Loucy (cell line): ENCODE measurements around the gene TNP1.

ENCODE experiments used
- H2AFZ ChIP-seq: fragments of 200-600 bp; sonication (generic); 2 replicates; pipeline ENCODE4 v1.6.0; 2016; ENCODE audit warnings: antibody characterized with exemption, mild to moderate bottlenecking, low read length, moderate library complexity
- H3F3A ChIP-seq: fragments of 200-600 bp; 2 replicates; pipeline ENCODE4 v1.6.0; 2016; ENCODE audit warnings: antibody characterized with exemption, low read depth, mild to moderate bottlenecking
- H3K27me3 ChIP-seq: fragments of 200-600 bp; sonication (generic); 2 replicates; pipeline ENCODE4 v1.6.1; 2014; ENCODE audit warnings: low read length, mild to moderate bottlenecking; ENCODE audit not compliant: insufficient read depth, poor library complexity, severe bottlenecking
- H3K36me3 ChIP-seq: fragments of 200-600 bp; sonication (generic); 2 replicates; pipeline ENCODE4 v1.6.1; 2016; ENCODE audit warnings: low read length; ENCODE audit not compliant: insufficient read depth
- H3K4me1 ChIP-seq: fragments of 200-600 bp; sonication (generic); 2 replicates; pipeline ENCODE4 v1.5.1; 2014; ENCODE audit warnings: low read length, mild to moderate bottlenecking; ENCODE audit not compliant: insufficient read depth, poor library complexity, severe bottlenecking
- H3K4me2 ChIP-seq: fragments of 200-600 bp; sonication (generic); 2 replicates; pipeline ENCODE4 v1.6.0; 2014; ENCODE audit warnings: antibody characterized with exemption, low read length, low read depth, mild to moderate bottlenecking; ENCODE audit not compliant: poor library complexity, severe bottlenecking
- H3K4me3 ChIP-seq: fragments of 200-600 bp; sonication (generic); 2 replicates; pipeline ENCODE4 v1.5.1; 2014; ENCODE audit warnings: low read length, mild to moderate bottlenecking, mixed read lengths; ENCODE audit not compliant: poor library complexity, severe bottlenecking
- H3K79me2 ChIP-seq: fragments of 200-600 bp; sonication (generic); 2 replicates; pipeline ENCODE4 v1.6.1; 2014; ENCODE audit warnings: low read length; ENCODE audit not compliant: insufficient read depth
- H3K9ac ChIP-seq: fragments of 200-600 bp; sonication (generic); 2 replicates; pipeline ENCODE4 v1.6.0; 2014; ENCODE audit warnings: mild to moderate bottlenecking, low read depth, low read length, moderate library complexity; ENCODE audit not compliant: poor library complexity, severe bottlenecking
- H3K9me2 ChIP-seq: fragments of 200-600 bp; sonication (generic); replicated peaks from 2 replicates; pipeline ENCODE4 v1.6.1; 2016; ENCODE audit warnings: low read depth, low read length, mixed read lengths
- H3K9me3 ChIP-seq: fragments of 200-600 bp; sonication (generic); 2 replicates; pipeline ENCODE4 v1.6.1; 2014; ENCODE audit warnings: mild to moderate bottlenecking, antibody characterized with exemption, low read length, low read depth; ENCODE audit not compliant: insufficient read depth
- H4K20me1 ChIP-seq: fragments of 200-600 bp; sonication (generic); 2 replicates; pipeline ENCODE4 v1.6.0; 2014; ENCODE audit warnings: antibody characterized with exemption, low read length, mild to moderate bottlenecking; ENCODE audit not compliant: insufficient read depth, poor library complexity, severe bottlenecking
- CTCF ChIP-seq: fragments of 200-600 bp; sonication (generic); conservative IDR thresholded peaks from 2 replicates; pipeline ENCODE4 v1.5.1; 2014; ENCODE audit warnings: mild to moderate bottlenecking, antibody characterized with exemption, low read length
- EZH2phosphoT487 ChIP-seq: fragments of 200-600 bp; IDR thresholded peaks from 2 replicates; pipeline ENCODE4 v1.6.1; 2018; ENCODE audit warnings: antibody characterized with exemption, mild to moderate bottlenecking, moderate library complexity, borderline replicate concordance

Gene TNP1

GRCh38 chr2:216855079-216855478 is 4.8 kb downstream of the TNP1 start:
- Histone ChIP-seq H3F3A (no peaks in the 10 kb centered on the region), H3K79me2 (no peaks in the 10 kb centered on the region), H3K9me2 (no peaks in the 10 kb centered on the region), H3K4me3 (no peak overlapping the region), H4K20me1 (no peaks in the 10 kb centered on the region), H3K36me3 (no peaks in the 10 kb centered on the region), H3K4me2 (no peak overlapping the region), H3K9ac (no peak overlapping the region), H3K4me1 (no peaks in the 10 kb centered on the region), H3K9me3 (no peaks in the 10 kb centered on the region), H2AFZ (no peak overlapping the region), H3K27me3 (no peaks in the 10 kb centered on the region)
- TF ChIP-seq CTCF (no peak), EZH2phosphoT487 (no peak)

- Histone ChIP-seq H3K9me3 (no peaks in the 10 kb centered on the region), H3K79me2 (no peaks in the 10 kb centered on the region), H3F3A (no peaks in the 10 kb centered on the region), H2AFZ (no peak overlapping the region), H3K4me2 (no peak overlapping the region), H3K4me1 (no peaks in the 10 kb centered on the region), H3K27me3 (no peaks in the 10 kb centered on the region), H3K4me3 (no peak overlapping the region), H4K20me1 (no peaks in the 10 kb centered on the region), H3K9me2 (no peaks in the 10 kb centered on the region), H3K36me3 (no peaks in the 10 kb centered on the region), H3K9ac (no peak overlapping the region)
- TF ChIP-seq CTCF (no peak), EZH2phosphoT487 (no peak)
Measured at GRCh38 chr2:216851486-216852090, 8.3 kb downstream of the TNP1 start.

GRCh38 chr2:216850665-216851322 is 9.1 kb downstream of the TNP1 start:
- Histone ChIP-seq H3K36me3 (no peaks in the 10 kb centered on the region), H4K20me1 (no peaks in the 10 kb centered on the region), H3K9ac (no peak overlapping the region), H3K9me2 (no peaks in the 10 kb centered on the region), H3K9me3 (no peaks in the 10 kb centered on the region), H3F3A (no peaks in the 10 kb centered on the region), H3K4me3 (no peak overlapping the region), H3K4me2 (no peak overlapping the region), H3K4me1 (no peaks in the 10 kb centered on the region), H3K27me3 (no peaks in the 10 kb centered on the region), H2AFZ (no peak overlapping the region), H3K79me2 (no peaks in the 10 kb centered on the region)
- TF ChIP-seq CTCF: no peak
- no peak for TF ChIP-seq EZH2phosphoT487
